Activated CD8-positive, alpha-beta T cell treated with anti-CD3 and anti-CD28 coated beads for 36 hours (primary cell): ENCODE results near the gene CLDN3. TPM values are rescaled to one million over a fixed set of nuclear protein-coding genes. Genes with fewer than 3 reads are reported as not detected.

Experiments used
- ATAC-seq: fragments of 200-7000 bp; cut with Tn5 transposase; one replicate; pipeline ENCODE4 v1.10.0; 2021; ENCODE audit warnings: mild to moderate bottlenecking, moderate library complexity
- CTCF ChIA-PET: fragments of 350-600 bp; sonication (Branson Sonifier 250); formaldehyde crosslinking; loops from one replicate; lab custom pipeline; 2021; ENCODE audit warnings: antibody characterized with exemption; lab: Charles Lee
- POLR2A ChIA-PET: fragments of 350-600 bp; sonication (Branson Sonifier 250); formaldehyde crosslinking; loops from one replicate; lab custom pipeline; 2021; ENCODE audit warnings: antibody characterized with exemption; lab: Charles Lee
- DNase-seq: peaks from one replicate; pipeline ENCODE4 v3.0.0-alpha.2; 2020
- H3K27ac Mint-ChIP-seq: one replicate; pipeline ENCODE4 v1.8.0; 2021; ENCODE audit warnings: mild to moderate bottlenecking, mixed read lengths
- H3K27me3 Mint-ChIP-seq: one replicate; pipeline ENCODE4 v1.8.0; 2021; ENCODE audit warnings: mixed read lengths
- H3K36me3 Mint-ChIP-seq: one replicate; pipeline ENCODE4 v1.8.0; 2021; ENCODE audit warnings: low read depth, mixed read lengths
- H3K4me1 Mint-ChIP-seq: one replicate; pipeline ENCODE4 v1.8.0; 2021; ENCODE audit warnings: low read depth, mixed read lengths
- H3K4me3 Mint-ChIP-seq: one replicate; pipeline ENCODE4 v1.8.0; 2021; ENCODE audit warnings: mild to moderate bottlenecking, moderate library complexity, mixed read lengths
- H3K9me3 Mint-ChIP-seq: one replicate; pipeline ENCODE4 v1.8.0; 2021; ENCODE audit warnings: mixed read lengths
- intact Hi-C: fragments of 100-400 bp; cut with micrococcal nuclease; formaldehyde crosslinking; loops from one replicate; pipeline ENCODE4 v1.10.0; 2022
- total RNA-seq, 2 experiments: library from RNA; stranded (reverse); gene quantifications; one replicate each; pipeline ENCODE4 v1.2.3, GENCODE V29; 2021
- TF ChIP-seq, protein P1 (sequence below): fragments of 200-600 bp; IDR thresholded peaks from one replicate; pipeline ENCODE4 v1.8.0; 2022; ENCODE audit warnings: antibody characterized with exemption, mild to moderate bottlenecking

CLDN3 gene
- total RNA-seq, 2 experiments from 2014 or later = not detected

DNA sequence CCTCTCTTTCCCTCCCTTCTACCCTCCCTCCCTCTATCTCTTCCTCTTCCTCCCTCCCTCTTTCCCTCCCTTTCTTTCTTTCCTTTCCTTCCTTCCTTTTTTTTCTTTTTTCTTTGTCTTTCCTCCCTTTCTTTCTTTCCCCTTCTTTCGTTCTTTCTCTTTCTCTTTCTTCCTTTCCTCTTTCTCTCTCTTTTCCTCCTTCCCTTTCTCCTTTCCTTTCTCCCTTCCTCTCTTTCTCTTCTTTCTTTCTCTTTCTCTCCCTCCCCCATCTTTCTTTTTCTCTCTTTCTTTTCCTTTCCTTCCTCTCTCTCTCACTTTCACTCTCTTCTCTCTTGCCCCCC lies 7.4 kb downstream of the CLDN3 start:
- no peak overlapping the region for H3K27ac Mint-ChIP-seq
- TF ChIP-seq, protein P1, sequence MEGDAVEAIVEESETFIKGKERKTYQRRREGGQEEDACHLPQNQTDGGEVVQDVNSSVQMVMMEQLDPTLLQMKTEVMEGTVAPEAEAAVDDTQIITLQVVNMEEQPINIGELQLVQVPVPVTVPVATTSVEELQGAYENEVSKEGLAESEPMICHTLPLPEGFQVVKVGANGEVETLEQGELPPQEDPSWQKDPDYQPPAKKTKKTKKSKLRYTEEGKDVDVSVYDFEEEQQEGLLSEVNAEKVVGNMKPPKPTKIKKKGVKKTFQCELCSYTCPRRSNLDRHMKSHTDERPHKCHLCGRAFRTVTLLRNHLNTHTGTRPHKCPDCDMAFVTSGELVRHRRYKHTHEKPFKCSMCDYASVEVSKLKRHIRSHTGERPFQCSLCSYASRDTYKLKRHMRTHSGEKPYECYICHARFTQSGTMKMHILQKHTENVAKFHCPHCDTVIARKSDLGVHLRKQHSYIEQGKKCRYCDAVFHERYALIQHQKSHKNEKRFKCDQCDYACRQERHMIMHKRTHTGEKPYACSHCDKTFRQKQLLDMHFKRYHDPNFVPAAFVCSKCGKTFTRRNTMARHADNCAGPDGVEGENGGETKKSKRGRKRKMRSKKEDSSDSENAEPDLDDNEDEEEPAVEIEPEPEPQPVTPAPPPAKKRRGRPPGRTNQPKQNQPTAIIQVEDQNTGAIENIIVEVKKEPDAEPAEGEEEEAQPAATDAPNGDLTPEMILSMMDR = no peak
- ATAC-seq = no peak
- H3K4me1 Mint-ChIP-seq = no peaks in the 10 kb centered on the region
- H3K36me3 Mint-ChIP-seq = no peaks in the 10 kb centered on the region
- H3K4me3 Mint-ChIP-seq = no peak overlapping the region
- no peak for DNase-seq
- intact Hi-C loops = no loop called here
- peaks cover 4% of the 10 kb centered on the region for H3K27me3 Mint-ChIP-seq
- H3K9me3 Mint-ChIP-seq = no peaks in the 10 kb centered on the region
- POLR2A ChIA-PET = no interaction called here
- CTCF ChIA-PET = no interaction called here

DNA sequence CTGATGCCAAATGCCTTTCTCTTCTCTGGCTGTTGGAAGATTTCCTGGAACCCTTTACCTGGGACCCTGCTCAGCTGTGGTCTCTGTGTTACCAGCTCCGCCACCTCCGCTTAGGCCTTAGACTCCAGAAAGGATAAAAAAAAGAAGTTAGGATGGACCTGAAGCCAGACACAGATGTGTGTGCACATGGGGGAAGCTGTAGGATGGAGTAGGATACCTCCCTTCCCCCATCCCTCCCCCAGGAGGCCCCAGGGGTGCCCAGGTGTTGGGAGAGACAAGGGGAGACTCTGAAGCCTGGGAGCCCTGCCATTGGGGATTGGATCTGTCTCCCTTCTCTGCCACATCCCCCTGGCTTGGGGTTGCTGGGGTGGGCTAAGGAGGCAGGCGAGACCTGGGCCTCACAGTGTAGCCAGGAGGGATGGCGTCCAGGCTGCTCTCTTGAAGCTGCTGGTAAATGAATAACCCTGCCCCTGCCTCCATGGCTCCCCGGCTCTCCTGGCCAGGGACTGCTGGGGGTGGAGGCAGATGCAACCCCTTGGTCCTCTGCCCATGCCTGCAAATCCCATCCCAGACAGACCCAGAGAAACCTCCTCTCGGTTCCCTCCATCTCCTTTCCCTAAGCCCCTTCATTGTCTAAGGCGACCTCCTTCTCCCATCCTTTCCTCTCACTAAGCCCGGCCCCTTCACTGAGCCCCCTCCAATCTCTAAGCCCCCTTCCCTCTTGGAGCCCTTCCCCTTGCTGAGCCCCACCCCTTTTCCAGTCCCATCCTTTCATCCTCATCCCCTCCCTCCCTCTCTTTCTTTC lies 8.0 kb downstream of the CLDN3 start:
- Mint-ChIP-seq H3K27ac (no peak overlapping the region), H3K4me1 (no peaks in the 10 kb centered on the region), H3K27me3 (peaks cover 3% of the 10 kb centered on the region), H3K4me3 (no peak overlapping the region), H3K9me3 (no peaks in the 10 kb centered on the region), H3K36me3 (no peaks in the 10 kb centered on the region)
- intact Hi-C loops = no loop called here
- no peak for DNase-seq
- ChIA-PET CTCF (no interaction called here), POLR2A (no interaction called here)
- no peak for ATAC-seq
- TF ChIP-seq, protein P1 = no peak

DNA sequence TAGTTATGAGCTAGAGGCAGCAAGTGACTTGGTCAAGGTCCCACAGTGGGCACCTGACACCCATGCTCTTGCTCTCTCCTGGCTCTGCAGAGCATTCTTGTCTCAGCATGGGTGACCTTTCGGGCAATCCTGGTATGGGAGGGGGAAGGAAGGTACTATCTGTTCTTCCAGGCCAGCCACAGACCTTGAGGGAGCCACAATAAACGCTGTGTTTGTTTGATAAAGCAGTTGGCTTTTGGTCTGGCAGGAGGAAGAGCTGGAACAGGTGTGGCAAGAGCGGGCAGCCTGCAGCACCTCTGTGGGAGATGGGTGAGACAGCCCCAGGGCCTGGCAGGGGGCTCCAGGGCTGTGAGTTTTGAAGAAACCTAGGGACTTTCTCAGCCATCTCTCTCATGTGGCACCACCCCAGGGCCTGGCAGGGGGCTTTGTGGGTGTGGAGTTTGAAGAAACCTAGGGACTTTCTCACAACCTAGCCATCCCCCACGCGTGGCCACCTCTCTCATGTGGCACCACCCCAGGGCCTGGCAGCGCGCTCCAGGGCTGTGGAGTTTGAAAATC lies 11.4 kb downstream of the CLDN3 start:
- Mint-ChIP-seq H3K27ac (no peak overlapping the region), H3K4me3 (no peak overlapping the region), H3K27me3 (no peaks in the 10 kb centered on the region), H3K9me3 (no peaks in the 10 kb centered on the region), H3K36me3 (no peaks in the 10 kb centered on the region), H3K4me1 (no peaks in the 10 kb centered on the region)
- POLR2A ChIA-PET = no interaction called here
- intact Hi-C loops = no loop called here
- DNase-seq (no peak), ATAC-seq (no peak)
- TF ChIP-seq, protein P1 = no peak
- CTCF ChIA-PET = interaction anchor here (1.3 kb wide), 1 partner anchor 152 kb away, joined by 3 read pairs; no protein-coding TSS in a partner anchor

DNA sequence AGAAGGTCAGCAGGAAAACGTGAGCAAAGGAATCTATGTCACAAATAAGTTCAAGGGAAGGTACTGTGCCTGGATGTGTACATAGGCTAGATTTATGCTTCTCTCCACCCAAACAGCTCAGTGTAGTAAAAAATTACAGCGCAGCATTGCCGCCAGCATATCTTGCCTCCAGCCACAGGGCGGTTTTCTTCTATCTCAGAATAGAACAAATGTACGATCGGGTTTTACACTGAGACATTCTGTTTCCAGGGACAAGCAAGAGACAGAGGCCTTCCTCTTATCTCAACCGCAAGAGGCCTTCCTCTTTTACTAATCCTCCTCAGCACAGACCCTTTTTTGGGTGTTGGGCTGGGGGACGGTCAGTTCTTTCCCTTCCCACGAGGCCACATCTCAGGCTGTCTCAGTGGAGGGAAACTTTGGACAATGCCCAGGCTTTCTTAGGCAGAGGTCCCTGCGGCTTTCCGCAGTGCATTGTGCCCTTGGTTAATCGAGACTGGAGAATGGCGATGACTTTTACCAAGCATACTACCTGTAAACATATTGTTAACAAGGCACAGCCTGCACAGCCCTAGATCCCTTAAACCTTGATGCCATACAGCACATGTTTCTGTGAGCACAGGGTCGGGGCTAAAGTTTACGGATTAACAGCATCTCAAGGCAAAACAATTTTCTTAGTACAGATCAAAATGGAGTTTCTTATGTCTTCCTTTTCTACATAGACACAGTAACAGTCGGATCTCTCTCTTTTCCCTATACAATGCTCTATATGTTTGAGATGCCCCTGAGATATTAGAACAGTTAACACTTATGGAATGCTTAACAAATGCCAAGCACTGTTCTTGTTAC lies 19.9 kb downstream of the CLDN3 start:
- intact Hi-C loops = no loop called here
- POLR2A ChIA-PET = interaction anchor here (0.9 to 1.9 kb wide), 2 partner anchors 12 to 22 kb away, joined by 3 to 5 read pairs; partner anchors contain the start of gene ABHD11
- H3K9me3 Mint-ChIP-seq = no peaks in the 10 kb centered on the region
- no peak for DNase-seq
- no peaks in the 10 kb centered on the region for H3K4me1 Mint-ChIP-seq
- no peak overlapping the region for H3K27ac Mint-ChIP-seq
- no peak overlapping the region for H3K4me3 Mint-ChIP-seq
- CTCF ChIA-PET = no interaction called here
- no peak for ATAC-seq
- H3K27me3 Mint-ChIP-seq = peaks cover 2% of the 10 kb centered on the region
- H3K36me3 Mint-ChIP-seq = no peaks in the 10 kb centered on the region
- TF ChIP-seq, protein P1 = no peak
